ENCODE data around the gene POLR1E. TPM values are rescaled to one million over a fixed set of nuclear protein-coding genes. Genes with fewer than 3 reads are reported as not detected.

The POLR1E gene
- total RNA-seq, 1 experiment from 2014 or later: 45.8 TPM

- Histone ChIP-seq H3K79me1 (ENCODE audit: insufficient read depth, low read depth, low read length, poor library complexity, severe bottlenecking) (no peaks in the 10 kb centered on the region), H4K8ac (replicated peaks; ENCODE audit: insufficient read length, low read depth, low read length) (no peak overlapping the region), H3K79me2 (ENCODE audit: insufficient read depth, low read length) (no peaks in the 10 kb centered on the region), H3K23me2 (ENCODE audit: insufficient read length, low read depth, low read length, poor library complexity, severe bottlenecking) (no peaks in the 10 kb centered on the region), H3K56ac (ENCODE audit: insufficient read length, low read depth, low read length) (no peak overlapping the region), H3T11ph (ENCODE audit: low read length) (no peak overlapping the region), H2BK120ac (ENCODE audit: low read depth, low read length, poor library complexity, severe bottlenecking) (no peak overlapping the region), H3K18ac (ENCODE audit: insufficient read length, low read depth, low read length) (no peak overlapping the region), H3K9ac (ENCODE audit: extremely low read depth, insufficient read length, low read length) (no peak overlapping the region), H2BK15ac (ENCODE audit: low read depth, low read length) (no peak overlapping the region), H3K27ac (ENCODE audit: insufficient read length, low read depth, low read length) (no peak overlapping the region), H3K14ac (ENCODE audit: insufficient read depth, low read length) (no peak overlapping the region), H2BK12ac (ENCODE audit: insufficient read length, low read depth, low read length) (no peak overlapping the region), H2AFZ (ENCODE audit: low read length) (no peak overlapping the region), H3K9me3 (ENCODE audit: control insufficient read depth, low read depth, low read length) (no peaks in the 10 kb centered on the region), H2AK5ac (ENCODE audit: insufficient read length, low read length) (no peak overlapping the region), H3K23ac (ENCODE audit: insufficient read length, low read depth, low read length) (no peak overlapping the region), H4K5ac (ENCODE audit: insufficient read length, low read depth, low read length) (no peak overlapping the region), H3K4ac (ENCODE audit: low read depth, low read length) (no peak overlapping the region), H4K91ac (ENCODE audit: insufficient read length, low read depth, low read length) (no peak overlapping the region), H2BK20ac (ENCODE audit: low read depth, low read length, poor library complexity, severe bottlenecking) (no peak overlapping the region), H3K4me2 (ENCODE audit: insufficient read depth, insufficient read length, low read length) (no peak overlapping the region), H3K4me1 (ENCODE audit: insufficient read depth, low read length) (no peaks in the 10 kb centered on the region), H3K27me3 (ENCODE audit: insufficient read depth, low read length) (no peaks in the 10 kb centered on the region), H4K20me1 (ENCODE audit: control insufficient read depth, insufficient read depth, insufficient read length) (no peaks in the 10 kb centered on the region), H2BK5ac (ENCODE audit: insufficient read length, low read length) (no peak overlapping the region)
- no peak overlapping the region for H3K27ac Mint-ChIP-seq
- DNase-seq: no peak
- no peaks in the 10 kb centered on the region for H3K9me3 Mint-ChIP-seq
- H3K36me3 Mint-ChIP-seq (ENCODE audit: insufficient read depth in 1 of 3, low read depth in 3 of 3): peaks cover 16 to 51% (median 39%) of the 10 kb centered on the region in 3 experiments; a peak in 6 of 7 replicates
- H3K4me3 Mint-ChIP-seq: no peak overlapping the region
- no peaks in the 10 kb centered on the region for H3K27me3 Mint-ChIP-seq (ENCODE audit: low read depth)
- no peak for TF ChIP-seq CTCF (conservative IDR thresholded peaks at IDR 0.05)
- H3K4me1 Mint-ChIP-seq: peaks cover 0 to 3% of the 10 kb centered on the region in 2 experiments; a peak in 1 of 4 replicates
Observed at GRCh38 chr9:37539634-37540033, 53.9 kb downstream of the POLR1E start.
